Measurements from ENCODE around the gene PDX1.

The PDX1 gene

GRCh38 chr13:27967203-27967735 lies 47.5 kb downstream of the PDX1 start:
- ATAC-seq, result no peak
- TF ChIP-seq BACH2 (CRISPR knock-in tag; IDR thresholded peaks at IDR 0.05; ENCODE audit: borderline replicate concordance), result no peak
- no peak for TF ChIP-seq GLIS3 (CRISPR knock-in tag; IDR thresholded peaks at IDR 0.05)
- TF ChIP-seq, protein P1, sequence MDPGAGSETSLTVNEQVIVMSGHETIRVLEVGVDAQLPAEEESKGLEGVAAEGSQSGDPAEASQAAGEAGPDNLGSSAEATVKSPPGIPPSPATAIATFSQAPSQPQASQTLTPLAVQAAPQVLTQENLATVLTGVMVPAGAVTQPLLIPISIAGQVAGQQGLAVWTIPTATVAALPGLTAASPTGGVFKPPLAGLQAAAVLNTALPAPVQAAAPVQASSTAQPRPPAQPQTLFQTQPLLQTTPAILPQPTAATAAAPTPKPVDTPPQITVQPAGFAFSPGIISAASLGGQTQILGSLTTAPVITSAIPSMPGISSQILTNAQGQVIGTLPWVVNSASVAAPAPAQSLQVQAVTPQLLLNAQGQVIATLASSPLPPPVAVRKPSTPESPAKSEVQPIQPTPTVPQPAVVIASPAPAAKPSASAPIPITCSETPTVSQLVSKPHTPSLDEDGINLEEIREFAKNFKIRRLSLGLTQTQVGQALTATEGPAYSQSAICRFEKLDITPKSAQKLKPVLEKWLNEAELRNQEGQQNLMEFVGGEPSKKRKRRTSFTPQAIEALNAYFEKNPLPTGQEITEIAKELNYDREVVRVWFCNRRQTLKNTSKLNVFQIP (CRISPR knock-in tag; IDR thresholded peaks at IDR 0.05; ENCODE audit: borderline replicate concordance, low read depth), result no peak
- TF ChIP-seq ZNF70 (CRISPR knock-in tag; IDR thresholded peaks at IDR 0.05), result no peak
- no peak for TF ChIP-seq PATZ1 (CRISPR knock-in tag; IDR thresholded peaks at IDR 0.05; ENCODE audit: borderline replicate concordance)
- TF ChIP-seq PPARA (CRISPR knock-in tag; IDR thresholded peaks at IDR 0.05; ENCODE audit: borderline replicate concordance), result no peak
- TF ChIP-seq ARNTL (CRISPR knock-in tag; IDR thresholded peaks at IDR 0.05; ENCODE audit: borderline replicate concordance, low read depth), result no peak

GRCh38 chr13:27967736-27968315 lies 48.0 kb downstream of the PDX1 start:
- no peak for TF ChIP-seq TCF4 (CRISPR knock-in tag; IDR thresholded peaks at IDR 0.05; ENCODE audit: borderline replicate concordance)
- TF ChIP-seq RARB (CRISPR knock-in tag; IDR thresholded peaks at IDR 0.05), result no peak
- no peak for TF ChIP-seq TOX (CRISPR knock-in tag; IDR thresholded peaks at IDR 0.05; ENCODE audit: borderline replicate concordance)
- no peak for TF ChIP-seq BACH2 (CRISPR knock-in tag; IDR thresholded peaks at IDR 0.05; ENCODE audit: borderline replicate concordance)
- TF ChIP-seq, protein P2, sequence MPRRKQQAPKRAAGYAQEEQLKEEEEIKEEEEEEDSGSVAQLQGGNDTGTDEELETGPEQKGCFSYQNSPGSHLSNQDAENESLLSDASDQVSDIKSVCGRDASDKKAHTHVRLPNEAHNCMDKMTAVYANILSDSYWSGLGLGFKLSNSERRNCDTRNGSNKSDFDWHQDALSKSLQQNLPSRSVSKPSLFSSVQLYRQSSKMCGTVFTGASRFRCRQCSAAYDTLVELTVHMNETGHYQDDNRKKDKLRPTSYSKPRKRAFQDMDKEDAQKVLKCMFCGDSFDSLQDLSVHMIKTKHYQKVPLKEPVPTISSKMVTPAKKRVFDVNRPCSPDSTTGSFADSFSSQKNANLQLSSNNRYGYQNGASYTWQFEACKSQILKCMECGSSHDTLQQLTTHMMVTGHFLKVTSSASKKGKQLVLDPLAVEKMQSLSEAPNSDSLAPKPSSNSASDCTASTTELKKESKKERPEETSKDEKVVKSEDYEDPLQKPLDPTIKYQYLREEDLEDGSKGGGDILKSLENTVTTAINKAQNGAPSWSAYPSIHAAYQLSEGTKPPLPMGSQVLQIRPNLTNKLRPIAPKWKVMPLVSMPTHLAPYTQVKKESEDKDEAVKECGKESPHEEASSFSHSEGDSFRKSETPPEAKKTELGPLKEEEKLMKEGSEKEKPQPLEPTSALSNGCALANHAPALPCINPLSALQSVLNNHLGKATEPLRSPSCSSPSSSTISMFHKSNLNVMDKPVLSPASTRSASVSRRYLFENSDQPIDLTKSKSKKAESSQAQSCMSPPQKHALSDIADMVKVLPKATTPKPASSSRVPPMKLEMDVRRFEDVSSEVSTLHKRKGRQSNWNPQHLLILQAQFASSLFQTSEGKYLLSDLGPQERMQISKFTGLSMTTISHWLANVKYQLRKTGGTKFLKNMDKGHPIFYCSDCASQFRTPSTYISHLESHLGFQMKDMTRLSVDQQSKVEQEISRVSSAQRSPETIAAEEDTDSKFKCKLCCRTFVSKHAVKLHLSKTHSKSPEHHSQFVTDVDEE (CRISPR knock-in tag; IDR thresholded peaks at IDR 0.05), result no peak
- no peak for TF ChIP-seq GLIS3 (CRISPR knock-in tag; IDR thresholded peaks at IDR 0.05)
- TF ChIP-seq, protein P1 (CRISPR knock-in tag; IDR thresholded peaks at IDR 0.05; ENCODE audit: borderline replicate concordance, low read depth), result no peak
- TF ChIP-seq PPARA (CRISPR knock-in tag; IDR thresholded peaks at IDR 0.05; ENCODE audit: borderline replicate concordance), result no peak
- no peak for TF ChIP-seq ZC3H10 (CRISPR knock-in tag; IDR thresholded peaks at IDR 0.05)
- no peak for TF ChIP-seq OSR1 (CRISPR knock-in tag; IDR thresholded peaks at IDR 0.05)
- TF ChIP-seq ZNF70 (CRISPR knock-in tag; IDR thresholded peaks at IDR 0.05), result no peak
- no peak for ATAC-seq

- no peak for TF ChIP-seq OSR1 (CRISPR knock-in tag; IDR thresholded peaks at IDR 0.05)
- TF ChIP-seq ARNTL (CRISPR knock-in tag; IDR thresholded peaks at IDR 0.05; ENCODE audit: borderline replicate concordance, low read depth), result no peak
- TF ChIP-seq CREB5 (CRISPR knock-in tag; IDR thresholded peaks at IDR 0.05; ENCODE audit: low read depth), result no peak
- no peak for ATAC-seq
Measured at GRCh38 chr13:27968316-27969081, 48.7 kb downstream of the PDX1 start.

Data from SK-N-SH treated with all-trans-retinoic acid at 6 μM for 48 hours (cell line).